Activated CD8-positive, alpha-beta memory T cell treated with anti-CD3 and anti-CD28 coated beads, Interleukin-2, amount 50 U/mL, for 24 hours (primary cell): ENCODE measurements around the gene HOXA1.

ENCODE experiments used
- DNase-seq: peaks from one replicate; pipeline ENCODE4 v3.0.0-alpha.2; 2020; ENCODE audit errors: extremely low read depth

The HOXA1 gene

GRCh38 chr7:27095897-27096767, at the start of gene HOXA1:
Gene HOXA1, minus strand, starts transcription at chr7:27096000. Its CDS starts 88 bp downstream, at chr7:27095912.
- peak; percentile 55 for DNase-seq

DNA sequence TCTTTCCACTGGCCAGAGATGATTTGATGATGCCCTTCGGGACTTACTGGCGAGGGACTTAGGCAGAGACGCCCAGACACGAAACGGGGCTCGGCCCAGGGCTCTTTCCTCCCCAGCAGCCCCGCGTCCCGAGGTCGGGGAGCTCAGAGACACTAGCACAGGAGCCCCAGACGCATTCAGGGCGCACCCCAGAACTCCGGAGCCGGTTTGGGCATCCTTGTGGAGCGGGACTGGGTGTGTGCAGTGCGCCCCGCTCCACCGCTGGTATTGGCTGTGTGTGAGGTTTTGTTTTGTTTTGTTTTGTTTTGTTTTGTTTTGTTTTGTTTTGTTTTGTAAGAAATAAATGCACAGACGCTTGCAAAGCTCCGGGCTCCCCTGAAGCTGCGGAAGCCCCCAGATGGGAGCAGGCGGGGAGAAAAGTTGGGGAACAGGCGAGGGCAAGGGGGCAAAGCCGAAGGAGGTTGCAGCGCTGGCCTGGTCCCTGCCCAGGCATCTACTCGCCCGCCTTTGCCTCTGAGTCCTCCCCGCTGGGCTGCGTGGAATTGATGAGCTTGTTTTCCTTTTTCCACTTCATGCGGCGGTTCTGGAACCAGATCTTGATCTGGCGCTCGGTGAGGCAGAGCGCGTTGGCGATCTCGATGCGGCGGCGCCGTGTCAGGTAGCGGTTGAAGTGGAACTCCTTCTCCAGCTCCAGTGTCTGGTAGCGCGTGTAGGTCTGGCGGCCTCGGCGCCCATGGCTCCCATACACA, 49.5 kb upstream of the HOXA1 start:
- no peak for DNase-seq

- DNase-seq = no peak
These were observed 49.0 kb upstream of the HOXA1 start for GRCh38 chr7:27144781-27145164.

GRCh38 chr7:27143950-27144780, 48.4 kb upstream of the HOXA1 start:
- no peak for DNase-seq

GRCh38 chr7:27143023-27143949, 47.5 kb upstream of the HOXA1 start, which contains the start of gene HOXA5:
Gene HOXA5, minus strand, starts transcription at chr7:27143681. Its CDS starts 74 bp downstream, at chr7:27143607.
- no peak for DNase-seq

GRCh38 chr7:27142580-27143022, 46.8 kb upstream of the HOXA1 start:
- DNase-seq = no peak

DNA sequence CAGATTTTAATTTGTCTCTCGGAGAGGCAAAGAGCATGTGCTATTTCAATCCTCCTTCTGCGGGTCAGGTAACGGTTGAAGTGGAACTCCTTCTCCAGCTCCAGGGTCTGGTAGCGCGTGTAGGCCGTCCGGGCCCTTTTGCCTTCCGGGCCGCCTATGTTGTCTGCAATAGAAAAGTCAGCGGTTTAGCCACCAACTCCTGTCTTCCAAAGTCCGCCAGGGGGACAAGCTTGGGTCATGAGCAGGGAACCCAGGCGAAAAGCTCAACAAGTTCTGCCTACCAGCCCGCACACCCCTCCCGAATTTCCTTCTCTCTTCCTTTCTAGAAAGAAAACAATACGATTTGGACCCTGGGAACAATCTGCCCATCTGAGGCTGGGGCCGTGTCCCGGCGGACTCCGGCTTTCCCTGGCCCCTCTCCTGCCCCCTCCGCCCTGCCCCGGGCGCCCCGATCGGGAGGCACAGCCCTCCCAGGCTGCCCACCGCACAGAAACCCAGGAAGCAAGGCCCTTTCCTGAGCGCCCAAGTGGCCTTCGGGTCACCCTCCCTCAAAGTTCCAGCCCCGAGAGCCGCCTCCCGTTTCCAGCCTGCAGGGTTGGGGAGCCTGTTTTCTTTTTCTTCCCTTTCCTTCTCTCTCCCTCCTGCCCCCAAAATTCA, 46.3 kb upstream of the HOXA1 start:
- DNase-seq = no peak

DNA sequence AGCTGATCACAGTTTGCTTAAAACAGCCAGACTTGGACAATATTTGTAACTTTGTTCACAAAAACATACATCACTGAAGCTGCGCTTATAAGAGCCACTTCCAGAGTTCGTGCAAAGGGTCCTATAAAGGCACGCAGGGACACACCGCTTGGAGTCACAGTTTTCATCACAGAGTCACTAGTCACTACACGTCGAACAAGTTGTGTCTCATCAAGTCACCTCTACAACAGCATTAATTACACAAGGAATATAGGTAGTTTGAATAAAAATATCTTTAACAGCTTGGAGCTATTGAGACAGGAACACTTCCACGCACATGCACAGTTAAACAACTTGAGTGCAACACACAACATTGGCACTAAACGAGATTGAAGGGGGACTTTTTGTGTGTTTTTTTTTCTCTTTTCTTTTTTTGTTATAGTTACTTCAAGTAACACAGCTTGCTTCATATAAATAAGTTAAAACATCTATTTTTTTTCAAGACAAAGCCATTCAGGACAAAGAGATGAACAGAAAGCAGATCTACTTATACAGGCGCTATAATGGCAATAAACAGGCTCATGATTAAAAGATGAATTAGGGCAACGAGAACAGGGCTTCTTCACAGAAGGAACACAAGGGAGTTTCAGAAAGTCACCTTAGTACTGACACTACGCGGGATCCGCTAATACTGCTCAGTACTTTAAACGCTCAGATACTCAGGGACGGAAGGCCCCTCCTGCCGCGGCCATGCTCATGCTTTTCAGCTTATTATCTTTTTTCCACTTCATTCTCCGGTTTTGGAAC, 45.5 kb upstream of the HOXA1 start:
- DNase-seq = no peak

- no peak for DNase-seq
These were observed 44.5 kb upstream of the HOXA1 start for GRCh38 chr7:27140126-27140857.

DNA sequence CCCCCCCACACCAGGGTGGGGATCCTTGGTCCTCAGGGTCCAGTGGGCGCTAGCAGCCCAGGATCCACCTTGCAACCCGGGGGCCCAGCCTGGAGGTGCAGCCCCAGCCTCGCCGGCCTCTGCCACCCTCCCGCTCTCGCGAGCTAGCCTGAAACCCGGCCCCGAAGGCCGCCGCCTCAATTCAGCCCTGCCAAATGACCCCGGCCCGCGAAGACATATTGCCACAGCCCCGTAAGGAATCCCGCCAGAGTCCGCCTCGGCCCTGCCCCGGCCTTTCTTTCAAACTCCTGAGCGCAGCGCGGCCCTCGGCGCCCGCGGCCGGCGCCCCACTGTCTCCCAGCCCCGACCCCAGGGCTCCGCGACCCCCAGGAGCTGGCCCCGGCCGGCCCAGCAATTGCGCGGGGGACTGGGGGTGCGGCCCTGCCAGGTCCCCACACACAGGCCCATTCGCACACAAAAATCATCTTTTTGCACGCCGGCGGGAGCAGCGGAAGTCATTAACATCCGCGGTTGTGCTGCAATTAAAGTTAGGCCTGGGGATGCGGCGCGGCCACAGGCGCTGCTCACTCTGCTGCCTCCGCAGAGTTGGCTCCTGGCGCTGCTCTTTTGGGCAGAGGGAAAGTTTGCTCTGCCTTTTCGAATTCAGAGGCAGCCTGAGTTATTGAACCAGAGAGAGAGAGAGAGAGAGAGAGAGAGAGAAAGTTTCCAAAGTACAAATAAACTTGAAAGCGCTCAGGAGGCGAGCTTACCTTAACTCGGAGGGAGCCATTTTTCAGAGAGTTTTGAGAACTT, 43.7 kb upstream of the HOXA1 start:
- DNase-seq = no peak

- no peak for DNase-seq
These were observed 43.2 kb upstream of the HOXA1 start for GRCh38 chr7:27138985-27139333.

GRCh38 chr7:27138472-27138871, 42.7 kb upstream of the HOXA1 start:
- no peak for DNase-seq

DNA sequence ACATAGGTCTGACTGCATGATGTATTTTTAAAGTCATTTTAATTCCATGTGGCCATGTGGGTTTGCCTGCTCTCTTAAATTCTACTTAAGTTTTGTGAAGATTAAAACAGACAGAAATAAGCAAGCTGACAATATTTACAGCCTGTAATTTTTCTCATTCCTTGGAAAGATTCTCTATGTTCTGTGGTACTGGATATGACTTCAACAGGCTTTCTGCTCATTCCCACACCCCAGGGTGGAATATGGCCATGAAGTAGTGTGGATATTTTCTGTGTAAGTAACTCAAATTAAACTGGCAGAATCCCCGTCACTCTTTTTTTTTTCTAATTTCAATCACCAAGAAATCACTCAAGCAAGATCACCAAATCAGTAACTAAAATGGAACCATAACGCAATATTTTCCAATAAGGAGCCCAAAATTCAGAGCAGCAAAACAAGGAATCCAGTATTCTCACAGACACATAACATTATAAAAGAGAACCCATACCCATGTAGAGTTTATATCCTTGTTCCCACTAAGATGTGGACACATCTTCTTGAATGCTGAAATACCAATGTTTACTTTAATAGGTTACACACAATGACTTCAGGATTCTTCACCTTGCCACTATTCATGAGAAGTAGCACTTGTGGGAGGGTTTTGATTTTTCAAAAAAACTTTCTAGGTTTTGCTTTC, 42.0 kb upstream of the HOXA1 start:
- DNase-seq = no peak

DNA sequence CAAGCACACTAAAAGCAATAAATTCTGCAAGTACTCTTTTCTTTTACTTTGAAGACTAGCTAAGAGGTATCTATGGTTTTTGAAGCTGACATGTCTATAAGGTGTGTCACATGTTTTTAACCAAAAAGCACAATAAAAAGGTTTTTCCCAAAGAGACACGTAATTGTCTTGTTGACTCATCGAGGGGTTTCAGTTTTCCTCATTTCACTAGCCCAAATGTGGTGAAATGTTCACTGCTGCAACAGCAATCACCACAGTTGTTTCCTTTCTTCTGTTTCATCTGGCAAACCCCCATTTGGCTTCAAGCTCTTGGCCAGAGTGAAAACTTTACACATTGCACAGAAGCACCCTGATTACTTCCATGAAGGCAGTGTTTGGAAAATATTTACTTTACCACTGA, 38.6 kb upstream of the HOXA1 start:
- DNase-seq = no peak

- no peak for DNase-seq
These were observed 37.8 kb upstream of the HOXA1 start for GRCh38 chr7:27133409-27134231.

GRCh38 chr7:27132978-27133377, 37.2 kb upstream of the HOXA1 start:
- no peak for DNase-seq

DNA sequence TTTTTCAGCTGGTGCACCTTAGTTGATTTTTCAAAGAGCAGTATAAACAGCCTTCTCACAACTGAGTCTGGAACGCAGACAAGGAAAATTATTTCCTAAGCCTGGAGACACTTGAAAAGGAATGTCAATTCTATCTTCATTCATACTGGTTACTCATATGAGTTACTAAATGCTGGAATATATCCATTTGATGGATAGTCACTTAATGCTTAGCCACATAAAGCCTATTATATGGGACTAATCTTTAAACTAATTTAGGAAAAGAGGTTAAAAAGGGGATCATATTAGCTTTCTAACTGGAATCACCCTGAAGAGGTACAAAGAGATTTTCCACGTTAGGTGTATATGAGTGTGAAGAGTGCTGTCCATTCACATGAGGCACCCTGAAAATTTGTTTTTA, 36.4 kb upstream of the HOXA1 start:
- DNase-seq = no peak
